Activated naive CD8-positive, alpha-beta T cell treated with anti-CD3 and anti-CD28 coated beads, Interleukin-2, amount 10 ng/mL, durations not matched to agents 7 days and 5 days (primary cell): ENCODE measurements around the gene PDF. TPM values are rescaled to one million over a fixed set of nuclear protein-coding genes. Genes with fewer than 3 reads are reported as not detected.
"Not testable (repeated sequence)": the region's sequence is repeated elsewhere in the genome, so short reads cannot be mapped to it uniquely, and the experiment has no call there.

ENCODE experiments used
- ATAC-seq: fragments of 150-1000 bp; cut with Tn5 transposase; one replicate; pipeline ENCODE4 v1.10.0; 2021; ENCODE audit warnings: low read depth, moderate library complexity
- POLR2A ChIA-PET: fragments of 350-600 bp; sonication (Branson Sonifier 250); formaldehyde crosslinking; loops from one replicate; lab custom pipeline; 2021; ENCODE audit warnings: antibody characterized with exemption; lab: Charles Lee
- DNase-seq: peaks from one replicate; pipeline ENCODE4 v3.0.0; 2021
- H3K27ac Mint-ChIP-seq: one replicate; pipeline ENCODE4 v1.8.0; 2022; ENCODE audit warnings: mild to moderate bottlenecking, mixed read lengths
- H3K27me3 Mint-ChIP-seq: one replicate; pipeline ENCODE4 v1.8.0; 2022; ENCODE audit warnings: mild to moderate bottlenecking, moderate library complexity, mixed read lengths
- H3K36me3 Mint-ChIP-seq: one replicate; pipeline ENCODE4 v1.8.0; 2021; ENCODE audit warnings: mild to moderate bottlenecking, mixed read lengths
- H3K4me1 Mint-ChIP-seq: one replicate; pipeline ENCODE4 v1.8.0; 2021; ENCODE audit warnings: mixed read lengths
- H3K4me3 Mint-ChIP-seq: one replicate; pipeline ENCODE4 v1.8.0; 2022; ENCODE audit warnings: mild to moderate bottlenecking, moderate library complexity, mixed read lengths
- H3K9me3 Mint-ChIP-seq: one replicate; pipeline ENCODE4 v1.8.0; 2021; ENCODE audit warnings: mixed read lengths
- total RNA-seq, 2 experiments: library from RNA; stranded (reverse); gene quantifications; one replicate each; pipeline ENCODE4 v1.2.3, GENCODE V29; 2021

PDF gene, protein sequence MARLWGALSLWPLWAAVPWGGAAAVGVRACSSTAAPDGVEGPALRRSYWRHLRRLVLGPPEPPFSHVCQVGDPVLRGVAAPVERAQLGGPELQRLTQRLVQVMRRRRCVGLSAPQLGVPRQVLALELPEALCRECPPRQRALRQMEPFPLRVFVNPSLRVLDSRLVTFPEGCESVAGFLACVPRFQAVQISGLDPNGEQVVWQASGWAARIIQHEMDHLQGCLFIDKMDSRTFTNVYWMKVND
- total RNA-seq = 10 to 100 TPM; 12.6 to 14.5 TPM

DNA sequence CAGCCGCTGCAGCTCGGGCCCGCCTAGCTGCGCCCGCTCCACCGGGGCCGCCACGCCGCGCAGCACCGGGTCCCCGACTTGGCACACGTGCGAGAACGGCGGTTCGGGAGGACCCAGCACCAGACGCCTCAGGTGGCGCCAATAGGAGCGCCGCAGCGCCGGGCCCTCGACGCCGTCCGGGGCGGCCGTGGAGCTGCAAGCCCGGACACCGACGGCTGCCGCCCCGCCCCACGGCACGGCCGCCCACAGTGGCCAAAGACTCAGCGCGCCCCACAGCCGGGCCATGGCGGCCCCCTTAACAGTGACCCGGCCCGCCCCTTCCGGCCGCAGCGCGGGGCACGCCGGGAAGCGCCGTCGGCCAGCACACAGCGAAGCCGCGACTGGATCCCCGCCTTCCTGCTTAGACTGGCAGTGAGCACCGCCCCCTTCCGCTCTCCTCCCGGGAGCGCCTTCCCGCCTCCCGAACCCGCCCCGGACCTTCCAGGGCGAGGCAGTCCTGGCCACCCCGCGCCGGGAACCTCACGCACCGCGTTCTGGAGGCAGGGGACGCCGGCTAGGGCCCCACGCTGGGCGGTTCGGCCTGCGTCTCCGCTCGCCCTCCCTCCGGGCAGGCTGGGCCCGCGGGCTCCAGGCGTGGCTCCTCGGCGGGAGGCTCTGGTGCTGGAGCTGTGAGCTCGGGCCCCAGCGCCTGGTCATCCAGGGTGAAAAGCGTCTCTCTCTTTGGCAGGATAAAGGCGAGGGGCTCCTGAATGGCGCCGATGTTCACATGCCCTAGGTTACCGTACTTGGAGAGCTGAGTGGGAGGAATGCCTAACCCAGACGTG is at the start of gene PDF:
Gene PDF, minus strand, starts transcription at position 303 of the 824 bp plus-strand sequence. Its CDS starts 18 bp downstream, at position 285.
- peak; percentile 94 for ATAC-seq
- DNase-seq = peak; percentile 92
- H3K36me3 Mint-ChIP-seq = peaks cover 22% of the 10 kb centered on the region
- H3K4me3 Mint-ChIP-seq = peak within 1 kb of the TSS; percentile 87
- no peaks in the 10 kb centered on the region for H3K9me3 Mint-ChIP-seq
- POLR2A ChIA-PET = interaction anchor here (0.7 to 3.6 kb wide), 7 partner anchors 9 to 251 kb away, joined by 3 to 29 read pairs (median 8); partner anchors contain the start of genes CHTF8, COG8, NIP7 and SNTB2
- no peaks in the 10 kb centered on the region for H3K27me3 Mint-ChIP-seq
- peak within 1 kb of the TSS; percentile 80 for H3K27ac Mint-ChIP-seq
- H3K4me1 Mint-ChIP-seq = peaks cover 30% of the 10 kb centered on the region

GRCh38 chr16:69378760-69379159 is 48.4 kb upstream of the PDF start:
- H3K27ac Mint-ChIP-seq = no peak overlapping the region

GRCh38 chr16:69378036-69378435 is 47.6 kb upstream of the PDF start:
- POLR2A ChIA-PET = interaction anchor here (0.6 kb wide), 1 partner anchor 225 kb away, joined by 3 read pairs; no protein-coding TSS in a partner anchor
- Mint-ChIP-seq H3K4me1 (peaks cover 8% of the 10 kb centered on the region), H3K27me3 (no peaks in the 10 kb centered on the region), H3K27ac (no peak overlapping the region), H3K36me3 (peaks cover 27% of the 10 kb centered on the region), H3K4me3 (no peak overlapping the region), H3K9me3 (no peaks in the 10 kb centered on the region)
- no peak for ATAC-seq
- no peak for DNase-seq

More at GRCh38 chr16:69378760-69379159, 48.4 kb upstream of the PDF start:
- H3K4me1 Mint-ChIP-seq = peaks cover 10% of the 10 kb centered on the region
- H3K36me3 Mint-ChIP-seq = peaks cover 30% of the 10 kb centered on the region
- POLR2A ChIA-PET = interaction anchor here (0.6 kb wide), 1 partner anchor 226 kb away, joined by 3 read pairs; no protein-coding TSS in a partner anchor
- ATAC-seq (no peak), DNase-seq (no peak)
- no peak overlapping the region for H3K4me3 Mint-ChIP-seq
- H3K9me3 Mint-ChIP-seq = no peaks in the 10 kb centered on the region
- no peaks in the 10 kb centered on the region for H3K27me3 Mint-ChIP-seq

DNA sequence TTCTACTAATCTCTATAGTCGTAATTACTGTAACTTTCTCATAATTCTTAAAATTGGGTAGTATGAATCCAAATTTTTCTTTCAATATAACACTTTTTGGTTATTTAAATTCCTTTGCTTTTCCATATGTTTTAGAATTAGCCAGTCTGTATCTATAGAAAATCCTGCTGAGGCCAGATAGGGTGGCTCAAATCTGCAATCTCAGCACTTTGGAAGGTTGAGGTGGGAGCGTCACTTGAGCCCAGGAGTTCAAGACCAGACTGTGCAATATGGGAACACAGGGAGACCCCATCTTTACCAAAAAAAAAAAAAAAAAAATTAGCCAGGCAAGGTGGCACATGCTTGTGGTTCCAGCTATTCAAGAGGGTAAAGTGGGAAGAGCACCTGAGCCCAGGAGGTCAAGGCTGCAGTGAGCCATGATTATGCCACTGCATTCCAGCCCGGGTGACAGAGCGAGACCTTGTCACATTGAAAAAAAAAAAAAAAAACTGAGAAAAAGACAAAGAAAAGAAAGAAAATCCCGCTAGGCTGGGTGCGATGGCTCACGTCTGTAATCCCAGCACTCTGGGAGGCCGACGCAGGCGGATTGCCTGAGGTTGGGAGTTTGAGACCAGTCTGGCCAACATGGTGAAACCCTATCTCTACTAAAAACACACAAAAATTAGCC is 46.1 kb upstream of the PDF start:
- peaks cover 9% of the 10 kb centered on the region for H3K4me1 Mint-ChIP-seq
- POLR2A ChIA-PET = no interaction called here
- ATAC-seq (no peak), DNase-seq (no peak)
- no peak overlapping the region for H3K4me3 Mint-ChIP-seq
- H3K27ac Mint-ChIP-seq = no peak overlapping the region
- H3K27me3 Mint-ChIP-seq = no peaks in the 10 kb centered on the region
- H3K9me3 Mint-ChIP-seq = no peaks in the 10 kb centered on the region
- peaks cover 18% of the 10 kb centered on the region for H3K36me3 Mint-ChIP-seq

DNA sequence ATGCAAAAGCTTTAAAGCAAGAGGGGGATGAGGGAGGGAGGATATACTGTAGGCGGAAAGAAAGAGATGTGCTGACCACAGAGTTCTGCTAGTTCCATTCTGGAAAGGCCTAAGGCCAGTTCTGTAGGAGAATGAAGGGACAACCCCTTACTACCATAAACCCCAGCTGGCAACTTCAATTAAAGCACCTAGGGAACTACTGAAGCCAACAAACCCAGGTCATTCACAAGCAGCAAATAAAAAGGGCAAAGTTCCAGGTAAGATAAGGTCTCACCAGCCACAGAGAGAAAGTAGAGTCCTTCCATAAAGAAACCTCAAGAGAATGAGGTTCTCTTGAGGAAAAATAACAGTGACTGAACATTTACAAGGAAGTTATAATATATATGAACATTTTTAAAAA is 42.6 kb upstream of the PDF start:
- ATAC-seq = no peak

DNA sequence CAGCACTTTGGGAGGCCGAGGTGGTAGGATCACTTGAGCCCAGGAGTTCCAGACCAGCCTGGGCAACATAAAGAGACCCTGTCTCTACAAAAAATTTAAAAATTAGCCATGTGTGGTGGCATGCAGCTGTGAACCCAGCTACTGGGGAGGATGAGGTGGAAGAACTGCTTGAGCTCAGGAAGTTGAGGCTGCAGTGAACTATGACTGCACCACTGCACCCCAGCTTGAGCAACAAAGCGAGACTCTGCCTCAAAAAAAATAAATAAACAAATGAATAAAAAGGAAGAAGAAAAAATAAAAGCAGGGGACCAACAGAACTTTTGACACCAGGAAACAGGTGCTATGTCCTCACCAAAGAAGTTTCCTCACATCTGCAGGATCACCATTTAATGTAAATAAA is 41.2 kb upstream of the PDF start:
- POLR2A ChIA-PET = interaction anchor here (0.7 kb wide), 1 partner anchor 61 kb away, joined by 3 read pairs; no protein-coding TSS in a partner anchor
- Mint-ChIP-seq H3K36me3 (peaks cover 22% of the 10 kb centered on the region), H3K27me3 (no peaks in the 10 kb centered on the region), H3K4me3 (no peak overlapping the region), H3K27ac (no peak overlapping the region), H3K4me1 (peaks cover 10% of the 10 kb centered on the region), H3K9me3 (no peaks in the 10 kb centered on the region)
- DNase-seq (no peak), ATAC-seq (no peak)

More for the DNA sequence above, 42.6 kb upstream of the PDF start:
- no peak for DNase-seq
- Mint-ChIP-seq H3K9me3 (no peaks in the 10 kb centered on the region), H3K27ac (no peak overlapping the region), H3K27me3 (no peaks in the 10 kb centered on the region), H3K36me3 (peaks cover 23% of the 10 kb centered on the region), H3K4me1 (peaks cover 10% of the 10 kb centered on the region), H3K4me3 (no peak overlapping the region)
- POLR2A ChIA-PET = no interaction called here

DNA sequence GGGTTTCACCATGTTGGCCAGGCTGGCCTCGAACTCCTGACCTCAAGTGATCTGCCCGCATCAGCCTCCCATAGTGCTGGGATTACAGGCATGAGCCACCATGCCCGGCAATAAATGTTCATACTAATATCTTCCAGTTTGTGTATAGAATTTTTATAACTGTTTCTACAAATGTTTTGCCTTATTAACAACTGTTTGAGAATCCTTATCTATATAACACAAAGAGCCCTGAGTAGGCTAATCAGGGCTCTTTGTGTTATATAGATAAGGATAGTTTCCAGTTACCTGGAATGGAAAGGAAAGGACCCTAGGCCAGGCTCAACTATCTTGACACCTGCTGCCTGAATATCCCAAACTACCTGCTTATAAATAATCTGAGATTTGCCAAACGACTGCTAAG is 38.5 kb upstream of the PDF start:
- Mint-ChIP-seq H3K36me3 (peaks cover 29% of the 10 kb centered on the region), H3K4me3 (no peak overlapping the region), H3K9me3 (no peaks in the 10 kb centered on the region), H3K4me1 (peaks cover 11% of the 10 kb centered on the region), H3K27ac (no peak overlapping the region), H3K27me3 (no peaks in the 10 kb centered on the region)
- POLR2A ChIA-PET = no interaction called here
- DNase-seq = no peak
- no peak for ATAC-seq

GRCh38 chr16:69367980-69368379 is 37.6 kb upstream of the PDF start:
- H3K36me3 Mint-ChIP-seq = peaks cover 32% of the 10 kb centered on the region
- no peaks in the 10 kb centered on the region for H3K9me3 Mint-ChIP-seq
- no peak overlapping the region for H3K4me3 Mint-ChIP-seq
- POLR2A ChIA-PET = no interaction called here
- H3K27me3 Mint-ChIP-seq = no peaks in the 10 kb centered on the region
- ATAC-seq (no peak), DNase-seq (no peak)
- no peak overlapping the region for H3K27ac Mint-ChIP-seq
- peaks cover 8% of the 10 kb centered on the region for H3K4me1 Mint-ChIP-seq

DNA sequence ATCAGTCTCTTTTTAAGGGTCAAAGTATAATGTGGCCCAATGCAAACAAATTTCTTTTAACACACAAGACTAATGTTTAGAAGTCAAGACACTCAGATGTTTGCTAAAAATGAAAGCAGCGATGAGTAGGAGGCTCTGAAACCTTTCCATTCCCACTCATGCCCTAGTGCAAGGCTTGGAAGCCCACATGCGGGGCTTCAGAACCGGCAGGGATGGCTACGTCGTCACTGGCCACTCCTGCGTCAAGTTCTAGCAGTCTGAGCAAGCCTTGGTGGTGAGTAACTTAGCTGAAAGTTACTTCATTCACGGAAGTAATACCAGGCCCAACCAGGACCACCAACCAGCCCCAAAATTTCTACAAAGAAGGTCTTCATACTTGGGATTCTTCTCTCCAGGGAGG is 36.0 kb upstream of the PDF start:
- POLR2A ChIA-PET = interaction anchor here (0.6 kb wide), 1 partner anchor 14 kb away, joined by 5 read pairs; no protein-coding TSS in a partner anchor
- no peak for ATAC-seq
- no peak for DNase-seq
- no peak overlapping the region for H3K27ac Mint-ChIP-seq
- no peaks in the 10 kb centered on the region for H3K9me3 Mint-ChIP-seq
- no peak overlapping the region for H3K4me3 Mint-ChIP-seq
- H3K36me3 Mint-ChIP-seq = peaks cover 32% of the 10 kb centered on the region
- peaks cover 6% of the 10 kb centered on the region for H3K4me1 Mint-ChIP-seq
- H3K27me3 Mint-ChIP-seq = no peaks in the 10 kb centered on the region

GRCh38 chr16:69365901-69366300 is 35.5 kb upstream of the PDF start:
- no peak overlapping the region for H3K4me3 Mint-ChIP-seq

GRCh38 chr16:69364088-69364487 is 33.7 kb upstream of the PDF start:
- H3K36me3 Mint-ChIP-seq = peaks cover 21% of the 10 kb centered on the region
- no peaks in the 10 kb centered on the region for H3K9me3 Mint-ChIP-seq
- no peaks in the 10 kb centered on the region for H3K27me3 Mint-ChIP-seq
- POLR2A ChIA-PET = no interaction called here
- no peak overlapping the region for H3K27ac Mint-ChIP-seq
- H3K4me1 Mint-ChIP-seq = peaks cover 3% of the 10 kb centered on the region
- DNase-seq (no peak), ATAC-seq (no peak)
- H3K4me3 Mint-ChIP-seq = no peak overlapping the region

More at GRCh38 chr16:69365901-69366300, 35.5 kb upstream of the PDF start:
- Mint-ChIP-seq H3K27ac (no peak overlapping the region), H3K4me1 (peaks cover 6% of the 10 kb centered on the region), H3K27me3 (no peaks in the 10 kb centered on the region), H3K36me3 (peaks cover 32% of the 10 kb centered on the region), H3K9me3 (no peaks in the 10 kb centered on the region)
- ATAC-seq (no peak), DNase-seq (no peak)
- POLR2A ChIA-PET = no interaction called here

DNA sequence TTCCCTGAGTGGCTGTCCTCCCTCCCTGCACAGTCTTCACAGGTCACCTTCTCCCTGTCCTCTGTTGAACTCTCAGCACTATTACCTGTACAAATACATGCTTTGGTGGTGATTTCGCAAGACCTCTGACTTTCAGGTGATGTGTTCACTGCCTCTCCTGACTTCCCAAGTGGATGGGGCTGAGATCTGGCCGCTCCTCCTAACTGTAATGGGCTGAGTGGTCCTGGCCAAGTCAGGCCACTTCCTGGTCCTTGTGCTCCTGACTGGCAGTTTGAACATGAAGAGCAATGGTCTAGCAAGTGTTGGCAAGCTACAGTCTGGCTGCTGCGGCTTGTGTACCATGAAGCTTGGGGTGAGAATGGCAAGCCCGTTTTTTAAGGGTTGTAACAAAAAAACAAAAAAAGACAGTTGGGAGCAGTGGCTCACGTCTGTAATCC is 32.9 kb upstream of the PDF start:
- H3K36me3 Mint-ChIP-seq = peaks cover 20% of the 10 kb centered on the region
- no peak overlapping the region for H3K27ac Mint-ChIP-seq
- no peak for DNase-seq
- POLR2A ChIA-PET = no interaction called here
- peaks cover 3% of the 10 kb centered on the region for H3K4me1 Mint-ChIP-seq
- no peak for ATAC-seq
- no peaks in the 10 kb centered on the region for H3K27me3 Mint-ChIP-seq
- H3K9me3 Mint-ChIP-seq = no peaks in the 10 kb centered on the region
- H3K4me3 Mint-ChIP-seq = no peak overlapping the region

GRCh38 chr16:69360070-69360469 is 29.7 kb upstream of the PDF start:
- H3K27ac Mint-ChIP-seq, DNase-seq, H3K4me1 Mint-ChIP-seq, H3K27me3 Mint-ChIP-seq, H3K4me3 Mint-ChIP-seq, ATAC-seq, POLR2A ChIA-PET, H3K9me3 Mint-ChIP-seq: not testable (repeated sequence)
- peaks cover 13% of the 10 kb centered on the region for H3K36me3 Mint-ChIP-seq
